Measurements from ENCODE around the gene NKG7. TPM values are rescaled to one million over a fixed set of nuclear protein-coding genes. Genes with fewer than 3 reads are reported as not detected.

The NKG7 gene
- total and polyA plus RNA-seq, 2 of the 13 experiments (the other 11 are each of a cell fraction or from before 2014, with no cell fraction given), result 0.40 TPM; not detected in 1

- TF ChIP-seq ZBTB34 (CRISPR knock-in tag; IDR thresholded peaks at IDR 0.05) (no peak), XRCC5 (optimal IDR thresholded peaks at IDR 0.05; ENCODE audit: low read length) (peak; percentile 15), JUND (CRISPR knock-in tag; IDR thresholded peaks at IDR 0.05) (no peak), MNT (IDR thresholded peaks at IDR 0.05) (no peak), ZHX2 (IDR thresholded peaks at IDR 0.05; ENCODE audit: low read depth) (no peak), ZHX2 (CRISPR knock-in tag; IDR thresholded peaks at IDR 0.05; ENCODE audit: borderline replicate concordance) (no peak), YEATS4 (CRISPR knock-in tag; IDR thresholded peaks at IDR 0.05; ENCODE audit: borderline replicate concordance) (no peak), STAT5B (CRISPR knock-in tag; IDR thresholded peaks at IDR 0.05) (no peak), SOX13 (IDR thresholded peaks at IDR 0.05) (peak; percentile 75), SOX13 (CRISPR knock-in tag; conservative IDR thresholded peaks at IDR 0.05 in 1 of 2, IDR thresholded peaks at IDR 0.05 in 1 of 2) (peak in 1 of 2 experiments; percentile 93; a peak in 2 of 4 replicates), SOX5 (CRISPR knock-in tag; IDR thresholded peaks at IDR 0.05; ENCODE audit: borderline replicate concordance) (peak; percentile 87), IKZF4 (CRISPR knock-in tag; IDR thresholded peaks at IDR 0.05; ENCODE audit: borderline replicate concordance, low read depth, not compliant biosample characterization) (no peak), PLSCR1 (CRISPR knock-in tag; IDR thresholded peaks at IDR 0.05; ENCODE audit: borderline replicate concordance) (no peak), NFAT5 (CRISPR knock-in tag; IDR thresholded peaks at IDR 0.05) (no peak)
These were observed 16.2 kb downstream of the NKG7 start (continued) for GRCh38 chr19:51356159-51356801.

Data from HepG2 (cell line).